SU-DHL-6 (cell line): Measurements from ENCODE around the gene OR51G2.

Experiments used
- EZH2phosphoT487 ChIP-seq: fragments of 200-600 bp; sonication (generic), shearing (Covaris generic); conservative IDR thresholded peaks from 2 replicates; pipeline ENCODE4 v1.6.1; 2018; ENCODE audit warnings: mild to moderate bottlenecking, antibody characterized with exemption, low read length, moderate library complexity, mixed read lengths
- TF ChIP-seq, protein P1 (sequence below): fragments of 200-600 bp; sonication (generic); IDR thresholded peaks from one replicate; pipeline ENCODE4 v1.5.1; 2017; ENCODE audit warnings: antibody characterized with exemption, mild to moderate bottlenecking, low read length, moderate library complexity; ENCODE audit not compliant: insufficient read depth, poor library complexity, severe bottlenecking

DNA sequence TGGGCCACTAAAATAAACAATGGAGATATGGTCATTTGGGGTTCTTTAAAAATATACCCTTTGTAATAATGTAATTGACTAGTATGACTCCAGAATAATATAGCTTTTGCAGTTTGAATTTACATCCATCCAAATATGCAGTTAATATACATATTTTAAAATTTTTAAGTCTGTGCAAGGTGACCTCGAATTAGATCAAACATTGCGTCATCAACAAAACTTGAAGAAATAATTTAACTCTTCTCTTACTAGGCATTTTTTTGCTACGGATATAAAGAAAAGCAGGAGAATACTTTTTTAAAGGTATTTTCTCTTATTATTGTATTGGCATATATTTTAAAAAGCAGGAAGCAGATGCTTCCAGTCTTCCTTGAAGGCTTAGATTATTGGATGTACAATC lies 17.6 kb upstream of the OR51G2 start:
- TF ChIP-seq, protein P1, sequence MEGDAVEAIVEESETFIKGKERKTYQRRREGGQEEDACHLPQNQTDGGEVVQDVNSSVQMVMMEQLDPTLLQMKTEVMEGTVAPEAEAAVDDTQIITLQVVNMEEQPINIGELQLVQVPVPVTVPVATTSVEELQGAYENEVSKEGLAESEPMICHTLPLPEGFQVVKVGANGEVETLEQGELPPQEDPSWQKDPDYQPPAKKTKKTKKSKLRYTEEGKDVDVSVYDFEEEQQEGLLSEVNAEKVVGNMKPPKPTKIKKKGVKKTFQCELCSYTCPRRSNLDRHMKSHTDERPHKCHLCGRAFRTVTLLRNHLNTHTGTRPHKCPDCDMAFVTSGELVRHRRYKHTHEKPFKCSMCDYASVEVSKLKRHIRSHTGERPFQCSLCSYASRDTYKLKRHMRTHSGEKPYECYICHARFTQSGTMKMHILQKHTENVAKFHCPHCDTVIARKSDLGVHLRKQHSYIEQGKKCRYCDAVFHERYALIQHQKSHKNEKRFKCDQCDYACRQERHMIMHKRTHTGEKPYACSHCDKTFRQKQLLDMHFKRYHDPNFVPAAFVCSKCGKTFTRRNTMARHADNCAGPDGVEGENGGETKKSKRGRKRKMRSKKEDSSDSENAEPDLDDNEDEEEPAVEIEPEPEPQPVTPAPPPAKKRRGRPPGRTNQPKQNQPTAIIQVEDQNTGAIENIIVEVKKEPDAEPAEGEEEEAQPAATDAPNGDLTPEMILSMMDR: no peak
- TF ChIP-seq EZH2phosphoT487: no peak
